Activated CD8-positive, alpha-beta memory T cell treated with anti-CD3 and anti-CD28 coated beads, Interleukin-2, amount 50 U/mL, for 4 hours (primary cell): Measurements from ENCODE around the gene DIAPH2.

ENCODE experiments used
- DNase-seq: peaks from one replicate; pipeline ENCODE4 v3.0.0-alpha.2; 2020

DIAPH2 gene

DNA sequence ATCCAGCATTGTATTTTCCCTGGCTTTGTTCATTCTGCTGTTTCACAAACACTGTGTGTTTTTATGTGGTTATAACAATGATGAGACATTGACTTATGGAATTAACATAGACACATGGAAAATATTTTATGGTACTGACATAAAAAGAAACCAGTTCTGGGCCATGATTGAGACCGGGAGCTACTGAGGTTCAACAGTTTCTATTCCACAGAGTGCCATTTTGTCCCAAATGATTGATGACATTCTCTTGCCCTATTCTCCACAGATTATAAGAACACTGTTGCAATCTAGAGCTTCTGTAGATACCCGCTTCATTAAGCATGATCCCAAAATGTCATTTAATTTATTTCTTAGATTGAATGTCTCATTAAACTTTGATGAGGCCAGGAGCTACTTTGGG, 525.9 kb downstream of the DIAPH2 start:
- DNase-seq: no peak

DNA sequence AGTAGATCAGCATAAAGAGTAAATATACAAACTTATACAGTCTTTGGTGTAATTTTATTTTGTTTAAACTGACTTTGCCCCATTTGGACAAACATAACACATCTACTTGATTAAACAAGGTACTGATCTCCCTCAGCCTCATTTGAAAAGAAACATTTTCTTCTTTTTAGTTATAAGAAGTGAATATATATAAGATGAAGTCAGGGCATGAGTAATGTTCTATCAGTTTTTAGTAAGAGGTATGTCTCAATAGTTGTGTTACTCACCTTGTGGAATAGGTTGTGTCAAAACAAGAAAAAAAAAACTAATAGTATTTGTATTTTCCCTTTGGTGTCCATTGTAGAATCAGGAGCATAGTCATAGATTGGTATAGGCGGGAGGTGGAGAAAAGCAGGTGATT, 526.4 kb downstream of the DIAPH2 start:
- no peak for DNase-seq

DNA sequence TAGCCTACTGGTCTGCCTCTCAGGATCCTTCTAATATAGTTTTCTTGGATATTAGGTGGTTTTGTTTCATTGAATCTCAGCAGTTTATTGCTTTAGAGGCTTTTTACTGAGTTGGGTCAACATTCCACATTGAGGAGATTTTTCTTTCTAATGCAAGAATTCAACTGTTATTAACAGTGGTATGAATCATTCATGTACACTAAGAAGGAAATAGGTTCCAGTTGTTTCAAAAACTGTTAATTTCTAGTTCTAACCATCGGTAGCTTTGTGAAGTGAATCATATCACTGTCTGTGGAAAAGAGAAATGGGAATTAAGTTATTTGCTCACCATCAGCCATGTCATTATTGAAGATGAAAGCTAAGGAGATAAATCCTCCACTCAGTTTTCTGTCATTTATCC, 530.5 kb downstream of the DIAPH2 start:
- no peak for DNase-seq

DNA sequence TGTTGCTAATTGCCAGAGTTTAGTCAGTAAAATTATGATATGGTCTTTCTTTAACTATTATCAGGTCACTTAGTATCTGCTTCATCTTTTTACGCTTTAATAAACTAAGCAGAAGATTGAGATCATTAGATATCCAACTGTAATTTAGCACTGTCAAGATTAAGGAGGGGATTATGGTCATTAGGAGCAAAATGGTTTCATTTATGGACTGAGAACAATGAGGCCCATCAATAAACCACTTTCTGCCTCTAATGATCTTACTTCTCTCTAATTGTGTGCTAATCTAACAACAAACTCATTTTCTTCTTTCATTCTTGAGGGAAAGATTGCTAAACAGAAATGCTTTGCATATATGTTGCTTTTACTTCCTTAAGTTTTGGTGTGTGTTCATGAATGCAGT, 539.5 kb downstream of the DIAPH2 start:
- no peak for DNase-seq

DNA sequence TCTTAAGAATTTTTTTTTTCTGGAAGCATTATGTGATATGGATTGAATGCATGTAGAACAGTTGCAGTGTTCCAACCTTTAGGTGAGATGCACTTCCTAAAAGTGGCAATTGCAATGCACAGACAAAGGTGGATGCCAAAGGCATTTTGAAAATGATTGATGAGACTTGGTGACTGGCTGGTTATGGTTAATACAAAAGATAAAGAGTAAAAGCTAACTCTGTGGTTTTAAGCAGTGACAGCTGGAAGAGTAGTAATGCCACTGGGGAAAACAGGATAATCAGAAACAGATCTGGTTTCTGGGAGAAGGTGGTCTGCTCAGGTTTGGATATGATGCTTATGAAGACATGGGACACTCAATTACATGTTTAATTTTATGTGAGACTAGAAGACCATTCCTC, 544.7 kb downstream of the DIAPH2 start:
- no peak for DNase-seq

DNA sequence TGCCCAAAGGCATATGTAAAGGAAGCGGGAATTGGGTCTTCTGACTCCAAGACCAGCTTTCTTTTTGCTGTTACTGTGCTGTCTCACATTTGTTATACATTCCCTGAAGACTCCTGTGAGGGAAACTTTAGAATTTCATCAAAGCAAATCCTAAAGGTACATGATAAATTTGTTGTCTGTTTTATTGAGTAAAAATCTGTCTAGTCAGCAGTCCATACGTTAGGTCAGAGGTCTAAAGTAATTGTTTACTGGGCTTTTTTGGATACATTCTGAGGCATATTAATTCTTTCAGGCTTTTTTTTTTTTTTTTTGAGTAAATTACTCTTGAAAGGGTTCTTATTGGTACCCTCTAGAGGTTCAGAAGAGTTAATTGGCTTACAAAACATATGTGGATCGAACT, 546.3 kb downstream of the DIAPH2 start:
- no peak for DNase-seq

DNA sequence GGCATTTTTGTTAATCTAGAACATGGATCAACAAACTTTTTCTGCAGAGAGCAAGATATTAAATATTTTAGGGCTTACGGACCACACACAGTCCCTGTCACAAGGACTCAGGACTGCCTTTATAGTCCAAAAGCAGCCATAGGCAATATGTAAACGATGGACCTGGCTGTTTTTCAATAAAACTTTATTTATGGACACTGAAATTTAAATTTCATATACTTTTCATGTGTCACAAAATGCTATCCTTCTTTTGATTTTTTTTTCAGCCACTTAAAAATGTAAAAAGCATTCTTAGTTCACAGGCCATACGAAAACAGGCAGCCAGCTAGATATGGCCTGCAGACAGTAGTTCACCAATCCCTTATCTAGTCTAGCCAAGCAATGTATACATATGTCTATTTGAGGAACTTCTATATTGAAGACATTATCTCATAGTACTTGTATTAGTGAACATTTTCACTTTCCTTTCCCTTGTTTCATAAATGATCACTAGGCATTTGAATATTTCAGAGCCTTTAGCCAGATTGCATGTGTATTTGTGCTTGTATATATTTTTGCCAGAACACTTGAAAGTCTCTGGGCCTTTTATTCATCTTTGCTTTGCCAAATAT, 549.9 kb downstream of the DIAPH2 start:
- no peak for DNase-seq

DNA sequence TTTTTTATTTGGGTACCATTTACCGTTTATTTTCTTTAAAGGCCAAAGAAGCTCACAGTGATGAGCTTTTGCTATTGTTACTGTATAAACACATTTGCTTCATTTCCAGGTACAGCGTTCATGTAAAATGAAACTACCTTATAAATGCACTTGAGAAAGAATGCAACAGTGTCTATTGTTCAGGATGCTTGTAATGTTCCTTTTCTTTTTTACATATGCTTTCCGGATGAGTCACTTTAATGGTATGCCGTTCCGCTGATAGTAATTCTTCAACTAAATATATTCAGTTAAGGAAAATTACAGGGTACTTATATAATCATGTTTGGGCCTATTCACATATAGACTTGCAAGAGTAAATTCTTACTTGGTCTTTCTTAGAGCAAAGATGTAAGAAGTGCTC, 554.0 kb downstream of the DIAPH2 start:
- DNase-seq: no peak

DNA sequence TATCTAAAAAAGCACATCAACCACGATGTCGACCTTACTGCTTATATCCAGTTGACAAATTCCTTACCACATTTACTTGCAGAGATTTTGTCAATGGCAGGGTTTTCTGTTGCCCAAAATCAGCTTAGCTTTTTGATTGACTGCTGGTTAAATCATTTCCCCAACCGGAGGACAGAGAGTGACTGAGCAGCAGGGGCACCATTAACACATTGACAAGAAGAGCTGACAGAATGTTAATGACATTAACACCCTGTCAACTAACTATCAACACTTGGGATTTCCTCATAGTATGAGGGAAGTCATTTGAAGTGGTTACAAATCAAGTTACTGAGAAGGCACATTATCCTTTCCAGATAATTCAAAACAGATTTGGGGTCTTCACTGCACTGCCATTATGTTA, 567.5 kb downstream of the DIAPH2 start:
- no peak for DNase-seq

DNA sequence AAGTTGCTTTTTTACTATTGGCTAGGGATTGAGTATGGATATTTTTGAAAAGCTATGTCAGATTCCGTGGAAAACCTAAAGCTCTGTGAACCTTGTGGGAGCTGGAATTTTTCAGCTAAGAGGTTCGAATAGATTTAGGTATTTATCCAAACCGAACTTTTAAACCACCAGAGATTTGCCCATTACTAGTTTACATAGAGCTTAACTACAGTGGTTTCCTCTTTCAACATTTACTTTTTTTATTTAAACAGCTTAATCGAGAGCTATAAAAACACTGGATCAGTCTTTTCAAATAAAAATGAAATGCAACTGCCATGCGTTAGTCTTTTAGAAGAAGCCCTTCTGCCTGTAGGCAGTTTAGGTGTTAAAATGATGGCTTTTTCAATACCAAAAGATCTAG, 576.0 kb downstream of the DIAPH2 start:
- no peak for DNase-seq

DNA sequence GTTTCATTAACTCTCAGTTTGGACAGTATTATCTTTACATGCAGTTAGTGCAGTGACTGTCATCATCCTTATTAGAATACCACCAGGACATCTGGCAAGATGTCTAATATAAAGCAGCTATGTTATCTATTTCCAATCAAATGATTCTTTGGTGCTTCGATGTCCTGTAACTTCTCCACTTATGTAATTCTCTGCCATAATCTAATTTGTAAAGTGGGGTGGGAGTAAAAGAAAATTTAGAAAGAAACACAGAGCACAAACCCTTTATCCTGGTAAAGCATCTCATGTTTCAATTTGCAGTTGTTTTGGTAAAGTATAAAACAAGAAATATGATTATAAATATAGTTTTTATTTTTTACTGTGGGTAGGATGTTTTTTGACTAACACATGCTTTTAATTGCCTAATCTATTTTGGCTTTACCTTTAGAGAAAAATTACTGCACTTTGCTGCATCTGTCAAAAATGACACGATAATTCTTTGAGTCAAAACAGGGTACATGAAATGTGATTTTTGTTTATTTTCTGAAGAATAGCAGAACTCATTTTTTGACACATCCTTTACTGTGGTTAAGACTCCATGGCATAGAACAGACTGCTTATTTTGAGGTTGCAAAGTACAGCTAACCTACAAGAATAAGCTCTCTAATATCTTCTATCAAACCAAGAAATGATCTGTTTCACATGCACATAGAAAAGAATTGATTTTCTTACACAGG, 581.9 kb downstream of the DIAPH2 start:
- DNase-seq: no peak

DNA sequence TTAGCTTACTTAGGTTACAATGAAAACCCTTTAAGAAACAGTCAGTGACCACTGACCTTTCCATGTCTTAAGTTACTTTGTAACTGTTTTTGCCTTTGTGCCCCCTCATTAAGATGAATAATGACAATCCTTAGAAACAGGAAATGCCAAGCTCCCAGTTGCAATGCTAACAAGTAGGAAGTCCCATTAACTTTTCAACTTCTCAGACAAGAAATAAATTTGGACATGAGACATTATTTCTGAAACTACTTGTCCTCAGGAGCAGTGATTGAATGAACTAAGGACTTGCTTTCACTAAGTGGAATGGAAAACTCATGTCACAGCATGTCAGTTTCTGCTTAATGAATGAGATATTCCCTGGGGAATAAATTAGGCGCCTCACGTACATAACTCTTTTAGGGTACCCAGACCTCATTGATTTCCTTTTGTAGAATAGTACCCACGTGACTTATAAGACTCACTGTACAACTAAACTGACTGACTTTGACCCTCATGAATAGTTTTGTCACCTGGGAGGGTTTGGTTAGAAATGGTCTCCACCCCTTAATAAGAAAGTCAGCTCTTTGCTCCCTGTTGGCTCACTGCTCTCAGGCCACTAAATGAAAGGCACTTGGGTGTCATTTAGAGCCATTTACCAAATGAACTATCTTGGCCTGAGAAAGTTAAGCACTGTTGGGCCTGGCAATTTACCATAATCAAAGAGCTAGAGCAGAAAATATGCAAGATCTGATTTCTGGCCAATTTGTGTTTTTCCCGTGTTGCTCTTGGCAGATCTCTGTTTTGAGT, 582.9 kb downstream of the DIAPH2 start:
- no peak for DNase-seq

DNA sequence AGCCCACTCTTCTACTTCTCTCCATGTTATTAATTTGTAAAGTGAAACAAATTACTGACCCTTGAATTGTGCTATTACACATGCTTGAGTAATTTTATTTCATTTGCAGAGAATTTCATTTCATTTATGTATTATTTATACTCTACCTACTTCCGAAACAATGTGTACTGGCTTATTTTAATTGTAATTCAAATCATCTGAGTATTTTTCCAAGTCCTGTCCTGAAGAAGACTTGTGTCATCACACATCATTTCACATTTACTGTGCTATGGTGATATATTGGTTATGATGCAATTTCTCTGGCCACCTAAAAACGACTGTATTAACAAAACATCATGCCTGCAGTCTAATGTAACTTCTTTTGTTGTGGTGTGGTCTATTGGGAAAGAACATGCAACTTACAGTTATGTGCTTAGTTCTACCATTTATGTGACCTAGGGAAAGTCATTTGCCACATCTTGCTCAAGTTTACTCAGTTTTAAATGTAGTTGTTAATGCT, 583.6 kb downstream of the DIAPH2 start:
- no peak for DNase-seq

DNA sequence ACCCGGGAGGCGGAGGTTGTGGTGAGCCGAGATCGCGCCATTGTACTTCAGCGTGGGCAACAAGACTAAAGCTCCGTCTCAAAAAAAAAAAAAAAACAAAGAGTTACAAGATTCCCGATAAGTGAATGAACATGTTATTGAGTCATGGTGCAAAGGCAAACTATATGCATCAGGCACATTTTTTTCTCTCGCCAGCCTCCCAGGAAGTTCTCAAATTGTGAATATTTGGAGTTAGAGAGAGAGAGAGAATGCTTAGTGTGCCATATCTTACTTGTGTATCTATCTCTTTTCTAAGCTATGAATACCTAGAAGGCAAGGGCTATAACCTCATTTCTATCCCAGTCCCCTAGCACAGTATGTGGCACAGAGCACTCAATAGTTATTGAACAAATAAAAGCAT, 599.9 kb downstream of the DIAPH2 start:
- no peak for DNase-seq

DNA sequence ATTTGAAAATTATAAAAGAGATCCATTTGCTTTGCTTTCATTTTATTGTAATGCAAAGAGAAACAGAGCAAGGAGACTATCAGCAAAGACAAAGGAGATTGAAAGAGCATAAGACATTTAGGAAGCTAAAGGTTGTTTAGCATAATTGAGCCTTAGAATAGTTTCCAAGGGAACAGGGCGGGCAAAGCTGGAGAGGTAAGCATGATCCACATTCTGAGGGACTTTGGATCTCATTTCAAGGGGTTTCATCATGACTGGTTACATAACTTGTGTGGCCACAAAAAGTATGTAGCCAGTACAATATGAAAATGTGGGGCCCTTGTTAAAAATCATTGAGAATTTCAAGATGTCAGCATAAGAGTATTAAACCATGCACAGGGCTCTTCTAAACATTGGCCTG, 605.6 kb downstream of the DIAPH2 start:
- no peak for DNase-seq

DNA sequence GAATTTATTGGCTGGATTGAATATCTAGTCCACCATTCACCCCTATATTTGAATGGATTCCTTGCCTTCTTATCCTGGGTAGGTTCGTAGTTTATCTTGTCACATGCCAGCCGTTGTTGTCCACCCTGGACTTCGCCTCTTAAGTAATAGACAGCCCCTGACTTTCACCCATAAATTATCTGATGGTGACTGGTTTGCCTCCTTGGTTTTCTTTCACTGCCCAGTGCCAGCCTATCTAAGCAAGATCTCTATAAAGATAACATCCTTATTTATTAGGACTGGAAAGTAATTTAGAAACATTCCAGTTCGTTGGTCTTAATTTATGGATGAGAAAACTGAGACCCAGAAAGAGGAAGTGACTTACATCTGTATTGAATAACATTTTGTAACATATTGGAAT, 609.4 kb downstream of the DIAPH2 start:
- DNase-seq: no peak

DNA sequence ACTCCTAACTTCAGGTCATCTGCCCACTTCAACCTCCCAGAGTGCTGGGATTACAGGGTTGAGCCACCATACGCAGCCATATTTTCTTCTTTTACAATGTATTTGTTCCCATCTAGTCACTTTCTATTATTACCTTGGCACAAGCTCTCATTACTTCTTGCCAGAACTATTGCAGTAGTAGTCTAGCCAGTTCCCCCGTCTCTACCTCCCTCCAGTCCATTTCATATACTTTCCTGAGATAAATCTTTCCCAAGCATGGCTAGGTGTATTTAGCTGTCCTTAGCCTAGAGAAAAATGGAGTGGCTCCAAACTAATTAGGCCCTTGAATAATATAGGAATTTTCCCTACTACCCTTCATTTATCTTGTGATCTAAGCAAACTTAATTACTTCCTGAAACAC, 611.3 kb downstream of the DIAPH2 start:
- no peak for DNase-seq

DNA sequence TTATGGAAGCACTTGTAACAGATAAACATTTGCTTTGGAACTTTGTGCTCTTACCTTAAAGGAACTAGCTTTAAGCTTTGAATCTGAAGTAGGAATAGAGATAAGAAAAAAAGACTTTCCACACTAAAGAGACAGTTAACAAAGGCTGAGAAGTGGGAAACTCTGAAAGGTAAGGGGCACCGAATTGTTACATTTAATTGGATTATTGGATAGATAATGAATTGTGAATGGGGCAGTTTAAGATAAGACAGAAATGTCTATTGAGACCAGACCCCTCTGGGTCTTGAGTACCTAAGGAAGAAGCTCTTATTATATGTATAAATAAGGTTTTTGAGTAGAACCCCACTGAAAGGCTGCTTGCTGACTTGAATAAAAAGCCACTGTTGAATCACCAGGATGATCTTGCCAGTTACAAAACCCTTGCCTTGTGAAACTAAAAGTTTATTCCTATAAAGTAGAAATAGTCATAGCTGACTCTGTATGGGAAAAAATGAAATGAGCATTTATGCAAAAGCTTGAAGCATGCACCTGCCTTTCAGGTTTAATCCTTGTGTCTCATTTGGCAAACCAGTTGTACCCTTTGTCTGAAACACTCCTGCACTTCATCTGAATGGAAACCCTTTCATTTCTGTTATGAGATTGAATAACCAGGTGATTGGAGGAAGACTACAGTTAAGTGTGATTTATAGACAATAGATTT, 622.3 kb downstream of the DIAPH2 start:
- DNase-seq: no peak

DNA sequence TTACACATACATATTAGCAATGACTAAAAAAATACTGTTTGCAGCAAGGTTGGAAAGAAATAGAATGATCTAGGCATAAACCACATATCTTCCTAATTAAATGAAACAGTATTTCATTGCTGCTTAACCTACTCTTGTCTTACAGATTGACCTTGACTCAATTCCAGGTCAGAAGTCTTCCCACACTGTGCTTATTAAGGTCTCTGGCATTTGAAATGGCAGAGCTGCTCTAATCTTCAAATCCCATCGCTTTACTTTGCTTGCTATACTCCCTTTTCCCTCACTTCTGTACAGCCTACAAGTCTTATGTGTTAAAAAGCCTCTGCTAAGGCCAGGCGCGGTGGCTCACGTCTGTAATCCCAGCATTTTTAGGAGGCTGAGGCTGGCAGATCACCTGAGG, 623.5 kb downstream of the DIAPH2 start:
- DNase-seq: no peak

DNA sequence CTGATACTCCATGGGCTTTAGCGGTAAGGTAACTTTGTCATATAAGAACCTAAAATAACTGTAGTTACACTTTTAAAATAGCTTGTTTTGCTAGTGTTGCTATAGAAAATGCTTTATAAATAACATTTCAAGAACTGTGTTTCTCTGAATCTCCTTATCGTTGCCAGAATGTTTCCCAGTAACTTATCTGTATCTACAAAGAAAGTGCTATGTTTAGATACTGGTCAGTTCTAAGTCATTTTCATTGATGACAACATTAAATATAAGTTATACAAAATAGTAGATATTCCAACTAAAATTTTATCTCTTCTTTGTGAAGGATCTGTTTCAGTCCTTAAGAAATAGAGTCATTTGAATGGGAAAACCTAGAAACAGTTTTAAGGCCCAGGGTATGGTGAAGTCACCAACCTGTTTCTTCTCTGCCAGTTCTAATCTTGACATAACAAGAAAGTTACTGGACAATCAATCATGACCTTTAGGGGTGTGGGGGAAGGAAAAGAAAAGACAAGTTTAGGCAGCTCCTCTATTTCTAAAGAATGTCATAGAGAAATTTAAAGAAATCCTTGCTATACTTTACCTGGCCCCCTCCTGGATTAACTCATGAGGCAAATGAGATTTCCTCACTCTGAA, 625.0 kb downstream of the DIAPH2 start:
- DNase-seq: no peak

DNA sequence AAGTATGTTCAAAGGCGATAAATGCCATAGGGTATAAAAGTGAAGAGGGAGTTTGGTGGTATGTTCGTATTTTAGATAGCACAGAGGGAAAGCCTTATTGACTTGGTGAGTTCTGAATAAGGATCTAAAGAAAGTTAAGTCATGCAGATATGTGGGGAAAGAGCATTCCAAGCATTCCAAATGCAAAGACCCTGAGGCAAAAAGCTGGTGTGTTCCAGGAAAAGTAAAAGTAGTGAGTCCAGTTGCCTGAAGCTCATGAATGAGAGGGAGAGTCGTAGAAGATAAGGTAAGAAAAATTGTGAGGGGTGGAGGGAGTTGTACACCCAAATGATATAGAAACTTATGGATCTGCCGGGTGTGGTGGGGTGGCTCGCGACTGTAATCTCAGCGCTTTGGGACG, 625.7 kb downstream of the DIAPH2 start:
- DNase-seq: no peak

DNA sequence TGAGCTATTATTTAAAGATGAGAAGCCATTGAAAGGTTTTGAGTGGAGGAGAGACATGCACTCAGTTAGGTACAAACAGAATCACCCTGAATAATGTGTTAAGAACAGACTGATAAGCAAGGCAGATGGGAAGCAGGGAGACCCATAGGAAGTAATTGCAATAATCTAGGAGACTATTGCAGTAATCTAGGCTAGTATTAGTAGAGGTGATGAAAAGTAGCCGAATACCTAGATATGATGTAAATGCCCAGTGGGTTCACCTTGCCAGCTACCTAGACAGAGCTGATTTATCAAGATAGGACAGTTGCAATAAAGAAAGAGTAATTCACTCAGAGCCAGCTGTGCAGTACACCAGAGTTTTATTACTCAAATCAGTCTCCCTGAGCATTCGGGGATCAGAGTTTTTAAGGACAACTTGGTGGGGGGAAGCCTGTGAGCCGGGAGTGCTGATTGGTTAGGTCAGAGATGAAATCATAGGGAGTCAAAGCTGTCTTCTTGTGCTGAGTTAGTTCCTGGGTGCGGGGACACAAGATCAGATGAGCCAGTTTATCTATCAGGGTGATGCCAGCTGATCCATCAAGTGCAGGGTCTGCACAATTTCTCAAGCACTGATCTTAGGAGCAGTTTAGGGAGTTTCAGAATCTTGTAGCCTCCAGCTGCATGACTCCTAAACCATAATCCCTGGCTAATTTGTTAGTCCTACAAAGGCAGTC, 626.6 kb downstream of the DIAPH2 start:
- no peak for DNase-seq
